SH-SY5Y (cell line): Measurements from ENCODE around the gene COL26A1.

Experiments
- GATA2 ChIP-seq: IDR thresholded peaks from 2 replicates; pipeline ENCODE4 v1.6.1; 2011; ENCODE audit warnings: mild to moderate bottlenecking, low read depth, low read length
- GATA3 ChIP-seq: IDR thresholded peaks from 2 replicates; pipeline ENCODE4 v1.6.1; 2011; ENCODE audit warnings: low read depth, mild to moderate bottlenecking, low read length, moderate library complexity

COL26A1 gene

DNA sequence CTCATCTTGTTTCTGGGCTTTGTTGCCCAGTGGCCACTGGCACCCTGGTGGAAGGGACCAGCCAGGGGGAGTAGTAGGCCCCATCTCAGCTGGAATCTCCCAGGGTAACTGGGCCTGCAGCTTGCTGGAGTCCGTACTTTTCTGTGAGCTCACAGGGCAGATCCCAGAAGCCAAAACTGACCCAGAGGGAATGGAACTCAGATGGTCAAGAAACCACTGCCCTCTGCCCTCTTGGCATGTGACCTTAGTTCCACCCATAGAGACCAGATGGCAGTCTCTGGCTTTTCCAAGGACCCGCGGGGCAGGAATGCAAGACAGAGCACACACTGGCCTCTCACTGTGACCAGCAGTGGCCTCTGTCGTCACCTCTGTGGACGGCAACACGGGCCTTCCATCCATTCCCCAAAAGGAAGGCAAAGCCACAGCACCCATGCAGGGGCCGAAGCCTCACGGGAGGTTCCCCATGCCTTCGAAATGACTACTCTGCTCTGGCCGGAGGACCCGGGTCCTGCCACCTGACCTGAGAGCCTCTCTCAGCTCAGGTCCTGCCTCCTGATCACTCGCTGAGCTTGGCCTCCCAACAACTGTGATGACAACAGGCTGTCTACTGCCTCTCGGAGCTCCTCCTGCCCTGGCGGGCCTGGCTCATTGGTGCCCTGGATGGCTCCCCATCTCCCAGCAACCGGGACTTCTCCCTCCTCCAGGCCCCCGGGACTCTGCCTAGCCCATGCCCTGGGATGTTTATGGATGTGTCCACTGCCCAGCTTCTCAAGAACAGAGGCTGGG, 236.5 kb downstream of the COL26A1 start:
- no peak for TF ChIP-seq GATA2
- no peak for TF ChIP-seq GATA3

DNA sequence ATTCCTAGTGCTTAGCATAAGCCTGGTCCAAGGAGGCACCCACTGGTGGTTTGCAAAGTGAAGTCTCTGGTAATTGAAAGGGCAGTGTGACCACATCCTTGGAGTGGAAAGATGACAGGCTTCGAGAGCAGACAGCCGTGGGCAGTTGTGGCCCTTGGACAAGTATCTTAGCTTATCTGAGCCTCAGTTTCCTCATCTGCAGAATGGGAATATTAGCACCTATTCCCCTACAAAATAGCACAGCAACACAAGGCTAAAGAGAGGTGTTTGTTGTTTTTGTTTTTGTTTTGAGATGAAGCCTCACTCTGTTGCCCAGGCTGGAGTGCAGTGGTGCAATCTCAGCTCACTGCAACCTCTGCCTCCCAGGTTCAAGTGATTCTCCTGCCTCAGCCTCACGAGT, 237.1 kb downstream of the COL26A1 start:
- TF ChIP-seq GATA3 (no peak), GATA2 (no peak)

DNA sequence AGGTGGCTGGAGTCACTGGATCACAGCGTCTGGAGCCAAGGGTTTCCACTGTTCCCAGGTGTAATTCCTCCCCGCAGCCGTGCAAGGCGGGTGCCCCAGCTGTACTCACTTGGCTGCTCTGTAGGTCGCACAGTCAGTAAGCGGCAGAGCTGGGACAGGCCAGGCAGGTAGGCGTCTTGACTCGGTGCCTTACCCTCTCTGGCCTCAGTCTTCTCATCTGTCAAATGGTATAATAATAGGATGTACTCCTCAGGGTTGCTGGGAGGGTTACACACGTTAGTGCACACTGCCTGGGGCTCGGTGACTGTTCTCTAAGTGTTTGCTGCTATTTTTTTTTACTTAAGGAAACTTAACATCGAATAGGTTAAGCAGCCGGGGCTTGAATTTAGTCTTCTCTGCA, 239.4 kb downstream of the COL26A1 start:
- TF ChIP-seq GATA2 (no peak), GATA3 (no peak)

DNA sequence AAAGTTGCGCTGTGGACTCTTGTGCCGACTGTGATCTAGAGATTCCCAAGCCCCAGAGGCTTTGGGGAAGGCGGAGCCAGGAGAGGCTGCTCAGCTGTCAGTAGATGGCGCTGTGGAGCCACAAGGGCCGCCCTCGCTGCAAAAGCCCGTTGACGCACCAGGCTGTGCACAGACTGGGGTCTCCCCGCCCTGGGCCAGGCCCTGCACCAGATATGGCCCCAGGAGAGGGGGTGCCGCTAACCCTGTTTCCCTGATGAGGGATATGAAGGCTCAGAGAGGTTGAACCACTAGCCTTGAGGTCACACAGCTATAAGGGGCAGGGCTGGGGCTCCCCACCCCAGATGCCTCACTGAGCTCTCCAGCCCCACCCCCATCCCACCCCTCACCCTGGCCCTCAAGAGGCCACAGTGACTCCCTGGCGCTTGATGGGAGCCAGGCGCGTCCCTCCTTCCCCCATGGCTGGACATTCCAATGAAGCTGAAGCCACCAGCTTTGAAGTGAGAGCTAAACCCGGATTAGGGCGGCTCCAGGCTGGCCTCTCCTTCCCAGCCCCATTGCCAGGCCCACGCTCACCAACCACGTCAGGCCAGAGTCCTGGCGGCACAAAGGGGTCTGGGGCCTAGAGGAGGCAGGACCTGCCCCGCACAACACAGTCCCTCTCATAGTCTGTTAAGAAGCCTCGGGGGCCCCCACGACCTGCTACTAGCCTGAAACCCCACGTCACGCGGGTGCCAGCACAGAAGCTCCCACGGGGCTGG, 240.0 kb downstream of the COL26A1 start:
- TF ChIP-seq GATA2, result peak; percentile 23; the same call in 1 of the 2 replicates
- no peak for TF ChIP-seq GATA3

DNA sequence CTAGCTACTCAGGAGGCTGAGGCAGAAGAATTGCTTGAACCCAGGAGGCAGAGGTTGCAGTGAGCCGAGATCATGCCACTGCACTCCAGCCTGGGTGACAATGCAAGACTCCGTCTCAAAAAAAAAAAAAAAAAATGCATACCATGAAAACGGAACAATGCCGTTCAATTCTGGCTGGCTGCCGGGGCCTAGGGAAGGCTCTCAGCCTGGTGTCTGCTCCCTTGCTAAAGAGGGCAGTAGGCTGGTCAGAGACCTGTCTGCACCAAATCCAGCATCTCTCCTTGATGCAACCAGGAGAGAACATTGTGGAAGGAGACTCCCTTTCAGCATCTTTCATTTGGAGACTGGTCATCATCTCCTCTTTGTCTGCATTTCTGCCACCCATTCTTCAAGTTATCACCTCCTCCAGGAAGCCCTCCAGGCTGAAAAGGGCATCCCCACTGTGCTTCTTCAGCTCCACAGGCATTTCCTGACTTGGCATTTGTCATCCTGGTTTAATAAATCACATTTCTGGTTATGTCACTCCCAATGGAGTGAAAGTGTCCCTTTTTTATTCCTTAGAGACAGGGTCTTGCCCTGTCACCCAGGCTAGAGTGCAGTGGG, 241.8 kb downstream of the COL26A1 start:
- TF ChIP-seq GATA2 (no peak), GATA3 (no peak)

DNA sequence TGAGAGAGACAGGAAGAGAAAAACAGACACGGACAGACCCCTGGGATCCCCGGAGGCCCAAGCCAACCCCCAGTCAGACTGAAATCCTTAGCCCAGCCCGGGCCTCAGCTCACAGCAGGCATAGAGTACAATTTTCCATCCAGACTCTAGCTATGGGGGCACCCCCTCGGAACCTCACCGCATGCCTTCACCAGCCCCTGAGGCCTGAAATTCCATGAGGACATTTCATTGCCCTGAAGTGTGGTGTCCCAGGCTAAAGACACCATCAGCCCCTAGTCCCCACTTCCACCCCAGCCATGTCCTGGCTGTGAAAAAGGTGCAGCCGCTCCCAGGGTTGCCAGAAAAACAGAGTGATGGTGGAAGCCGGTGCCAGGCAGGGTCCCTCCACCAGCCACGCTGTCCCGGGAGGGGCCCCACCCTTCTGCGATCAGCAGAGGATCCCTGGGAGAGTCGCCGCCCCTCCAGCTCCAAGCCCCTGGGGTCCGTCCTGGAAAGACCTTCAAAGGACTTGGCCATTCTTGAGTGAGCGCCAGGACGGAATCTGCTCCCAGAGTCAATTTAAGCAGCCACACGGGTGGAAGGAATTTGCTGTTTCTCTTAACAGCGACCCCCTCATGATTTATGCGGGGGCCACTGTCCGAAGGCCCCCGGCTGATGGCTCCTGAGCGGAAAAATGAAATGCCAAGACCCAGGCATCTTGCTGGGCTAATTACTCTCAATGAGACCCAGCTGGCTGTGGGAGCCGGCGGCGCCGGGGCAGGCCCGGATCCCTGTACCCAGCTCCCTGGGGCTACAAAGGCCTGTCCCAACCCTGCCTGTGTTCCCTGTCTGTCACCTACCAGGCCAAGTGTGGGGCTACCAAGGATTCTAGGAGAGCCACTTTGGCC, 243.2 kb downstream of the COL26A1 start:
- TF ChIP-seq GATA2 (no peak), GATA3 (no peak)

DNA sequence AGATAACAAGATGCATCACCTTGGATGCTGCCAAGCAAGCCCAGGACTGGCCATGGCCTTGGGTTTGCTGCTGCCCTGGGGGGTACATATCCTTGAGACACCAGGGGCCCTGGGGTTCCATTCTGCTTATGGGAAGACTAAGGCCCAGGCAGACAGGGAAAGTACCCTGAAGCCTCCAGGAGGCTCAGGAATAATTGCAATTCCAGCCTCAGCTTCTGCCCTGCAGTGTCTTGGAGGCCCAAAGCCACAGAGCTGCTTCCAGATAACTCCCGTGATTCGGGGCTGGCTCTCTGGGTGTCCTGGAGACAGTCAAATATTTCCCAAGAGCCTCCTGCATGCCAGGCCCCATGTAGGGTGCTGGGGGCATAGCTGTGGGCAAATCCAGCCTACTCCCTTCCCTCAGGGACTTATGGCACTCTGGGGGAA, 243.8 kb downstream of the COL26A1 start:
- TF ChIP-seq GATA3 (no peak), GATA2 (no peak)
